Loucy (cell line): ENCODE data around the gene INSYN1.
A peak's percentile ranks its signal among the peaks of the same experiment; 100 is the strongest.
"Not testable (repeated sequence)": the region's sequence is repeated elsewhere in the genome, so short reads cannot be mapped to it uniquely, and the experiment has no call there.

Experiments used
- H2AFZ ChIP-seq: fragments of 200-600 bp; sonication (generic); 2 replicates; pipeline ENCODE4 v1.6.0; 2016; ENCODE audit warnings: antibody characterized with exemption, mild to moderate bottlenecking, low read length, moderate library complexity
- H3F3A ChIP-seq: fragments of 200-600 bp; 2 replicates; pipeline ENCODE4 v1.6.0; 2016; ENCODE audit warnings: antibody characterized with exemption, low read depth, mild to moderate bottlenecking
- H3K27me3 ChIP-seq: fragments of 200-600 bp; sonication (generic); 2 replicates; pipeline ENCODE4 v1.6.1; 2014; ENCODE audit warnings: low read length, mild to moderate bottlenecking; ENCODE audit not compliant: insufficient read depth, poor library complexity, severe bottlenecking
- H3K36me3 ChIP-seq: fragments of 200-600 bp; sonication (generic); 2 replicates; pipeline ENCODE4 v1.6.1; 2016; ENCODE audit warnings: low read length; ENCODE audit not compliant: insufficient read depth
- H3K4me1 ChIP-seq: fragments of 200-600 bp; sonication (generic); 2 replicates; pipeline ENCODE4 v1.5.1; 2014; ENCODE audit warnings: low read length, mild to moderate bottlenecking; ENCODE audit not compliant: insufficient read depth, poor library complexity, severe bottlenecking
- H3K4me2 ChIP-seq: fragments of 200-600 bp; sonication (generic); 2 replicates; pipeline ENCODE4 v1.6.0; 2014; ENCODE audit warnings: antibody characterized with exemption, low read length, low read depth, mild to moderate bottlenecking; ENCODE audit not compliant: poor library complexity, severe bottlenecking
- H3K4me3 ChIP-seq: fragments of 200-600 bp; sonication (generic); 2 replicates; pipeline ENCODE4 v1.5.1; 2014; ENCODE audit warnings: low read length, mild to moderate bottlenecking, mixed read lengths; ENCODE audit not compliant: poor library complexity, severe bottlenecking
- H3K79me2 ChIP-seq: fragments of 200-600 bp; sonication (generic); 2 replicates; pipeline ENCODE4 v1.6.1; 2014; ENCODE audit warnings: low read length; ENCODE audit not compliant: insufficient read depth
- H3K9ac ChIP-seq: fragments of 200-600 bp; sonication (generic); 2 replicates; pipeline ENCODE4 v1.6.0; 2014; ENCODE audit warnings: mild to moderate bottlenecking, low read depth, low read length, moderate library complexity; ENCODE audit not compliant: poor library complexity, severe bottlenecking
- H3K9me2 ChIP-seq: fragments of 200-600 bp; sonication (generic); replicated peaks from 2 replicates; pipeline ENCODE4 v1.6.1; 2016; ENCODE audit warnings: low read depth, low read length, mixed read lengths
- H3K9me3 ChIP-seq: fragments of 200-600 bp; sonication (generic); 2 replicates; pipeline ENCODE4 v1.6.1; 2014; ENCODE audit warnings: mild to moderate bottlenecking, antibody characterized with exemption, low read length, low read depth; ENCODE audit not compliant: insufficient read depth
- H4K20me1 ChIP-seq: fragments of 200-600 bp; sonication (generic); 2 replicates; pipeline ENCODE4 v1.6.0; 2014; ENCODE audit warnings: antibody characterized with exemption, low read length, mild to moderate bottlenecking; ENCODE audit not compliant: insufficient read depth, poor library complexity, severe bottlenecking
- CTCF ChIP-seq: fragments of 200-600 bp; sonication (generic); conservative IDR thresholded peaks from 2 replicates; pipeline ENCODE4 v1.5.1; 2014; ENCODE audit warnings: mild to moderate bottlenecking, antibody characterized with exemption, low read length
- EZH2phosphoT487 ChIP-seq: fragments of 200-600 bp; IDR thresholded peaks from 2 replicates; pipeline ENCODE4 v1.6.1; 2018; ENCODE audit warnings: antibody characterized with exemption, mild to moderate bottlenecking, moderate library complexity, borderline replicate concordance

Gene INSYN1

GRCh38 chr15:73708691-73709090 is 44.5 kb downstream of the INSYN1 start:
- TF ChIP-seq CTCF (no peak), EZH2phosphoT487 (no peak)
- H3F3A ChIP-seq: no peaks in the 10 kb centered on the region
- no peak overlapping the region for H2AFZ ChIP-seq
- no peaks in the 10 kb centered on the region for H3K4me1 ChIP-seq
- H3K9ac ChIP-seq: no peak overlapping the region
- H3K9me2 ChIP-seq: no peaks in the 10 kb centered on the region
- H3K9me3 ChIP-seq: no peaks in the 10 kb centered on the region
- no peaks in the 10 kb centered on the region for H4K20me1 ChIP-seq
- H3K4me2 ChIP-seq: no peak overlapping the region
- H3K4me3 ChIP-seq: no peak overlapping the region
- H3K27me3 ChIP-seq: no peaks in the 10 kb centered on the region
- no peaks in the 10 kb centered on the region for H3K36me3 ChIP-seq
- no peaks in the 10 kb centered on the region for H3K79me2 ChIP-seq

GRCh38 chr15:73704869-73705645 is 48.1 kb downstream of the INSYN1 start:
- peak; percentile 90 for TF ChIP-seq CTCF
- TF ChIP-seq EZH2phosphoT487: no peak
- Histone ChIP-seq H3F3A (no peaks in the 10 kb centered on the region), H4K20me1 (no peaks in the 10 kb centered on the region), H3K36me3 (no peaks in the 10 kb centered on the region), H3K4me2 (no peak overlapping the region), H3K4me1 (no peaks in the 10 kb centered on the region), H3K9me2 (no peaks in the 10 kb centered on the region), H2AFZ (no peak overlapping the region), H3K9ac (no peak overlapping the region), H3K9me3 (no peaks in the 10 kb centered on the region), H3K27me3 (no peaks in the 10 kb centered on the region), H3K4me3 (no peak overlapping the region), H3K79me2 (no peaks in the 10 kb centered on the region)

- not testable (repeated sequence) for H3K79me2 ChIP-seq, H2AFZ ChIP-seq, H3F3A ChIP-seq, H4K20me1 ChIP-seq, H3K4me3 ChIP-seq, H3K4me2 ChIP-seq, H3K4me1 ChIP-seq, H3K9ac ChIP-seq, H3K27me3 ChIP-seq, H3K36me3 ChIP-seq, H3K9me2 ChIP-seq, H3K9me3 ChIP-seq
Observed at GRCh38 chr15:73704142-73704868, 48.8 kb downstream of the INSYN1 start.

- not testable (repeated sequence) for H3K27me3 ChIP-seq, H3K4me3 ChIP-seq, H3K9me3 ChIP-seq, H3K79me2 ChIP-seq, H3K4me1 ChIP-seq, H3K4me2 ChIP-seq, H2AFZ ChIP-seq, H3K9ac ChIP-seq, H3K9me2 ChIP-seq, H3F3A ChIP-seq, H3K36me3 ChIP-seq, H4K20me1 ChIP-seq
Observed at GRCh38 chr15:73703601-73704000, 49.5 kb downstream of the INSYN1 start.

- not testable (repeated sequence) for H3K27me3 ChIP-seq, H3K36me3 ChIP-seq, H4K20me1 ChIP-seq, H3K9me2 ChIP-seq, H3K79me2 ChIP-seq, H3K4me3 ChIP-seq, H3K9ac ChIP-seq, H3F3A ChIP-seq, H3K9me3 ChIP-seq, H3K4me2 ChIP-seq, H3K4me1 ChIP-seq, H2AFZ ChIP-seq
Observed at GRCh38 chr15:73702311-73703239, 50.6 kb downstream of the INSYN1 start.
